Measurements from ENCODE around the gene RNF13. TPM values are rescaled to one million over a fixed set of nuclear protein-coding genes. Genes with fewer than 3 reads are reported as not detected.

RNF13 gene
- total RNA-seq, 2 donors from 2014 or later, result 51.9 to 84.0 TPM

- no peaks in the 10 kb centered on the region for H3K36me3 ChIP-seq
- ATAC-seq (ENCODE audit: insufficient number of reproducible peaks, low FRiP score, low read depth) (no peak), DNase-seq (ENCODE audit: low spot score) (no peak)
- H3K27me3 ChIP-seq (replicated peaks; ENCODE audit: insufficient read depth), result no peaks in the 10 kb centered on the region
- TF ChIP-seq CTCF (IDR thresholded peaks at IDR 0.05), result no peak
- no peak overlapping the region for H3K27ac ChIP-seq
- no peak overlapping the region for H3K4me3 ChIP-seq
- H3K9me3 ChIP-seq, result no peaks in the 10 kb centered on the region
- no peaks in the 10 kb centered on the region for H3K4me1 ChIP-seq (ENCODE audit: control insufficient read depth in 1 of 2, low read depth in 2 of 2)
Observed at GRCh38 chr3:150005243-150006112, 192.5 kb downstream of the RNF13 start.

GRCh38 chr3:150006794-150007193, 193.8 kb downstream of the RNF13 start:
- H3K36me3 ChIP-seq, result no peaks in the 10 kb centered on the region
- DNase-seq (ENCODE audit: low spot score) (no peak), ATAC-seq (ENCODE audit: insufficient number of reproducible peaks, low FRiP score, low read depth) (no peak)
- no peak overlapping the region for H3K4me3 ChIP-seq
- no peaks in the 10 kb centered on the region for H3K4me1 ChIP-seq (ENCODE audit: control insufficient read depth in 1 of 2, low read depth in 2 of 2)
- H3K9me3 ChIP-seq, result no peaks in the 10 kb centered on the region
- H3K27me3 ChIP-seq (replicated peaks; ENCODE audit: insufficient read depth), result no peaks in the 10 kb centered on the region
- no peak for TF ChIP-seq CTCF (IDR thresholded peaks at IDR 0.05)
- no peak overlapping the region for H3K27ac ChIP-seq

Other genes with a start within 250 kb of the RNF13 start
- gene WWTR1, start 155.2 kb upstream of the RNF13 start, total RNA-seq, result 100 to 1,000 TPM; 135 to 243 TPM
- gene COMMD2, start 60.7 kb upstream of the RNF13 start, total RNA-seq, result 10 to 100 TPM; 11.4 to 20.5 TPM
- gene ANKUB1, start 20.7 kb upstream of the RNF13 start, total RNA-seq, result under 1 TPM in 1 of 2 donors, not detected in 1; 0.81 TPM
- 10 to 100 TPM; 78.9 to 82.0 TPM for gene PFN2, start 157.7 kb downstream of the RNF13 start, total RNA-seq